Neuronal stem cell (in vitro differentiated cells): ENCODE measurements around the gene EFL1.

Experiments
- DNase-seq: peaks from one replicate; pipeline ENCODE4 v3.0.0-alpha.2; 2013; ENCODE audit warnings: low spot score
- H2AFZ ChIP-seq: one replicate; pipeline ENCODE4 v1.6.1; 2013; ENCODE audit warnings: mild to moderate bottlenecking, low read length, inconsistent platforms
- H2AK5ac ChIP-seq: 2 replicates; pipeline ENCODE4 v1.6.1; 2013; ENCODE audit warnings: low read depth, mild to moderate bottlenecking, inconsistent platforms, low read length, moderate library complexity, mixed read lengths
- H2BK120ac ChIP-seq: 2 replicates; pipeline ENCODE4 v1.6.1; 2013; ENCODE audit warnings: low read depth, mild to moderate bottlenecking, inconsistent platforms, low read length, moderate library complexity, mixed read lengths
- H2BK12ac ChIP-seq: one replicate; pipeline ENCODE4 v1.6.1; 2013; ENCODE audit warnings: low read length, inconsistent platforms
- H2BK15ac ChIP-seq: 2 replicates; pipeline ENCODE4 v1.6.1; 2013; ENCODE audit warnings: mild to moderate bottlenecking, low read length, inconsistent platforms, mixed read lengths
- H2BK5ac ChIP-seq: one replicate; pipeline ENCODE4 v1.6.1; 2013; ENCODE audit warnings: inconsistent platforms, mild to moderate bottlenecking, low read length, moderate library complexity
- H3K14ac ChIP-seq: one replicate; pipeline ENCODE4 v1.6.1; 2013; ENCODE audit warnings: low read length, inconsistent platforms
- H3K18ac ChIP-seq: 2 replicates; pipeline ENCODE4 v1.6.1; 2013; ENCODE audit warnings: low read length, inconsistent platforms
- H3K23ac ChIP-seq: 2 replicates; pipeline ENCODE4 v1.6.1; 2013; ENCODE audit warnings: low read depth, mild to moderate bottlenecking, mixed read lengths, low read length, inconsistent platforms; ENCODE audit not compliant: poor library complexity
- H3K27ac ChIP-seq: replicated peaks from 3 replicates; pipeline ENCODE4 v1.5.1; 2013; ENCODE audit warnings: low read length, inconsistent platforms
- H3K27me3 ChIP-seq, 3 experiments: 2 replicates each; pipeline ENCODE4 v1.6.1; 2013; ENCODE audit warnings: low read length in 3 of 3, mild to moderate bottlenecking in 2 of 3, inconsistent platforms in 1 of 3, low read depth in 1 of 3, mixed read lengths in 1 of 3, moderate library complexity in 1 of 3; ENCODE audit not compliant: control insufficient read depth in 3 of 3, insufficient read depth in 3 of 3
- H3K36me3 ChIP-seq, 2 donors: replicated peaks in 1 of 2; 2 replicates each; pipeline ENCODE4 v1.6.1; 2013; ENCODE audit warnings: low read length in 2 of 2; ENCODE audit not compliant: control insufficient read depth in 2 of 2, insufficient read depth in 2 of 2
- H3K4ac ChIP-seq: 2 replicates; pipeline ENCODE4 v1.6.1; 2013; ENCODE audit warnings: inconsistent platforms, mild to moderate bottlenecking, low read length, moderate library complexity
- H3K4me1 ChIP-seq, 2 donors: 1 replicate in 1 of 2; 2 replicates in 1 of 2; pipeline ENCODE4 v1.6.1; 2013; ENCODE audit warnings: low read length in 2 of 2, low read depth in 1 of 2; ENCODE audit not compliant: control insufficient read depth in 2 of 2, insufficient read depth in 1 of 2
- H3K4me2 ChIP-seq: one replicate; pipeline ENCODE4 v1.6.1; 2013; ENCODE audit warnings: mild to moderate bottlenecking, low read length, inconsistent platforms; ENCODE audit not compliant: insufficient read depth, poor library complexity, severe bottlenecking
- H3K4me3 ChIP-seq, 2 donors: 2 replicates each; pipeline ENCODE4 v1.5.1; 2013; ENCODE audit warnings: low read length in 2 of 2, mild to moderate bottlenecking in 2 of 2, inconsistent platforms in 1 of 2, moderate library complexity in 1 of 2
- H3K79me1 ChIP-seq: one replicate; pipeline ENCODE4 v1.6.1; 2013; ENCODE audit warnings: low read depth, mild to moderate bottlenecking, inconsistent platforms, low read length, moderate library complexity
- H3K9ac ChIP-seq: one replicate; pipeline ENCODE4 v1.6.1; 2013; ENCODE audit warnings: mild to moderate bottlenecking, low read depth, low read length, inconsistent platforms; ENCODE audit not compliant: poor library complexity
- H3K9me3 ChIP-seq, 2 donors: replicated peaks in 1 of 2; 2 replicates each; pipeline versions ENCODE3 to v1.6.1; 2013; ENCODE audit warnings: low read length in 2 of 2, mild to moderate bottlenecking in 2 of 2, inconsistent platforms in 1 of 2, low read depth in 1 of 2, mixed read lengths in 1 of 2, moderate library complexity in 1 of 2; ENCODE audit not compliant: control insufficient read depth in 2 of 2, insufficient read depth in 1 of 2
- H4K8ac ChIP-seq: one replicate; pipeline ENCODE4 v1.6.1; 2013; ENCODE audit warnings: low read depth, mild to moderate bottlenecking, inconsistent platforms, low read length, moderate library complexity
- H4K91ac ChIP-seq: one replicate; pipeline ENCODE4 v1.6.1; 2013; ENCODE audit warnings: low read length, low read depth, mild to moderate bottlenecking, inconsistent platforms; ENCODE audit not compliant: poor library complexity
- WGBS, 2 donors: extraction: QIAGEN DNeasy Blood & Tissue Kit; methylation state at CpG; one replicate each; pipeline ENCODE4 v1.1.7; 2013; ENCODE audit warnings: missing lambda C conversion rate in 2 of 2, mixed read lengths in 1 of 2; ENCODE audit not compliant: insufficient read length in 2 of 2, insufficient replicate concordance in 1 of 2; ENCODE audit errors: extremely low coverage in 2 of 2; 5-methylcytosine and 5-hydroxymethylcytosine counted together

EFL1 gene

DNA sequence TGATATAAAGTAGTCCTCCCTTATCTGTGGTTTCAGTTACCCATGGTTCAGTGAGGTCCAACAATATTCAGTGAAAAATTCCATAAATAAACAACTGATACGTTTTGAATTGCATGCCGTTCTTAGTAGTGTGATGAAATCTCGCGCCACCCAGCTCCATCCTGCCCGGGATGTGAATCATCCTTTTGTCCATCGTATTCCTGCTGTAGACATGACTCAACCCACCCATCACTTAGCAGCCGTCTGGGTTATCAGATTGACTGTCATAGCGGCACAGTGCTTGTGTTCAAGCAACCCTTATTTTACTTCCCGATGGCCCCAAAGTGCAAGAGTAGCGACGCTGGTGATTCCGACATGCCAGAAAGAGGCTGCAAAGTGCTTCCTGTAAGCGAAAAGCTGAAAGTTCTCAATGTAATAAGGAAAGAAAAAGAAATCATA, 168.7 kb downstream of the EFL1 start:
- H3K9ac ChIP-seq = no peak overlapping the region
- H2AK5ac ChIP-seq = no peak overlapping the region
- no CpG with 5 or more reads among the region's 13 CpGs for WGBS, 2 donors
- H2BK12ac ChIP-seq = no peak overlapping the region
- no peak overlapping the region for H3K4me2 ChIP-seq
- no peak for DNase-seq
- H3K27me3 ChIP-seq = peaks cover 0 to 6% (median 0%) of the 10 kb centered on the region in 3 experiments
- H3K27ac ChIP-seq = no peak overlapping the region
- no peaks in the 10 kb centered on the region for H3K79me1 ChIP-seq
- H2AFZ ChIP-seq = no peak overlapping the region
- no peak overlapping the region for H2BK5ac ChIP-seq
- no peak overlapping the region for H4K91ac ChIP-seq
- no peak overlapping the region for H3K4ac ChIP-seq
- no peaks in the 10 kb centered on the region for H3K4me1 ChIP-seq
- H3K4me3 ChIP-seq = no peak overlapping the region
- H3K36me3 ChIP-seq = no peaks in the 10 kb centered on the region
- H3K9me3 ChIP-seq = no peaks in the 10 kb centered on the region
- H4K8ac ChIP-seq = no peak overlapping the region
- H3K23ac ChIP-seq = no peak overlapping the region
- no peak overlapping the region for H2BK120ac ChIP-seq
- H3K14ac ChIP-seq = no peak overlapping the region
- no peak overlapping the region for H3K18ac ChIP-seq
- H2BK15ac ChIP-seq = no peak overlapping the region

DNA sequence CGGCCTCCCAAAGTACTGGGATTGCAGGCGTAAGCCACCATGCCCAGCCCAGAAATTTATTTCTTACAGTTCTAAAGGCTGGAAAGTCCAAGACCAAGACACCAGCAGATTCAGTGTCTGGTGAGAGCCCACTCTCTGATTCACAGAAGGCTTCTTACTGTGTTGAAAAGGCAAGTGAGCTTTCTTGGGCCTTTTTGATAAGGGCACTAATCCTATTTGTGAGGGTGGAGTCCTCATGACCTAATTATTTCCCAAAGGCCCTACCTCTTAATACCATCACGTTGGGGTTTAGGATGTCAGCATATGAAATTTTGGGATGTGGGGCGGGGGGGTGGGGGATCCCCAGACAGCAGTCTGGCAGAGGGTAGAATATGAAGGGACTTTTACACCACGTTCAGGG, 169.2 kb downstream of the EFL1 start:
- Histone ChIP-seq H3K23ac (no peak overlapping the region), H3K18ac (no peak overlapping the region), H3K4me1 (no peaks in the 10 kb centered on the region), H2AFZ (no peak overlapping the region), H4K8ac (no peak overlapping the region), H3K36me3 (no peaks in the 10 kb centered on the region), H3K4me3 (no peak overlapping the region), H2AK5ac (no peak overlapping the region), H2BK5ac (no peak overlapping the region), H3K9me3 (no peaks in the 10 kb centered on the region), H3K4me2 (no peak overlapping the region), H2BK15ac (no peak overlapping the region), H3K27me3 (peaks cover 0 to 6% (median 0%) of the 10 kb centered on the region in 3 experiments), H3K4ac (no peak overlapping the region), H3K79me1 (no peaks in the 10 kb centered on the region), H3K9ac (no peak overlapping the region), H4K91ac (no peak overlapping the region), H2BK120ac (no peak overlapping the region), H3K14ac (no peak overlapping the region), H2BK12ac (no peak overlapping the region), H3K27ac (no peak overlapping the region)
- DNase-seq = no peak
- WGBS, 2 donors = no CpG with 5 or more reads among the region's 5 CpGs

DNA sequence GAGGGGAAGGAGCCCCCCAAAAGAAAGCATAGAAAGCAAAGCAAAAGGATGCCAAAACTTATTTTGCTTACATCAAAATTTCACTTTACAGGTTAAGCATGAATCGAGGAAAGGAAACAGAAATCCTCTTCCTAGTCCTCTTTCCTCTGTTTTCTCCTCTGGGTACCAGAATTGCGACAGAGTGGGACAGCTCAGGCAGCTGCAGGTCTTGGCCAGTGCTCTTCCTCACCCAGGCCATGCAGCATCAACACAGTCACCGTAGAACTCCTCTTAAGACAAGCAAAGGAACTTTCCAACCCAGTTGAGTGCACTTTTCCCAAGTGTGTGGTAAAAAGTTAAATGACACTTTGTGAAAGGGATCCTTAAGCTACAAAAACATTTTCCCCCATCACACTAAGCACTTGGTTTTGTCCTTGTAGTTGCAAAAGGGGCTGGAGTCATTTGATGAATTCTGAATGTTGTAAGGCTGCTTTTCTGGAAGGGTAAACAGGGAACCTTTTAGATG, 170.8 kb downstream of the EFL1 start:
- no peak overlapping the region for H2BK15ac ChIP-seq

DNA sequence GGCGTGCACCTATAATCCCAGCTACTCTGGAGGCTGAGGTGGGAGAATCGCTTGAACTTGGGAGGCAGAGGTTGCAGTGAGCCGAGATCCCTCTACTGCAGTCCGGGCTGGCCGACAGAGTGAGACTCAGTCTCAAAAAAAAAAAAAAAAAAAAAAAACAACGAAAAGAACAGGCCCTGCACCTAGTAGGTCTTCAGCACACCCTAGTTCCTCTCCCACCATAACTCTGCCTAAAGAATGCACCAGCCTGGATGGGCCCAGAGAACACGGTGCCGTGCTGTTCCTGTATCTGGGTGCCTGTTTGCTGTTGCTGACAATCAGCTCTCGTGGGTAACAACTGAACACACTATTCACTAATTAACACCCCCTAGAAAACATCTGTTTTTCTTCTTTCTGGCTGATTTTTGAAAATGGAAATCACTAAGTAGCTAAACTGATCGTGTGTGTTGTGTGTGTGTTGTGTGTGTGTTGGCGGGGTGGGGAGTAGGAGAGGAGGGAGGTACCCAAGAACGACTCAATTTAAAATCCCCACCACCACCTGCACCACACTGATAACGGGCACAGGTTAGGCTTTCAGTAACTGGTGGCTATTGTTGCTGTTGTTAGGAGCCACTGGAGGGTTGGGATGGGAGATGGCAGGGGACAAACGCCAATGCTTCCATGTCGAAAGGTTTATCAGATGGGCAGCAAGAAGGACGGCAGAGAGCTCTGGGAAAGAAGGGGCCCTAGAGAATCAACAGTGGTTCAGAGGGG, 176.1 kb downstream of the EFL1 start:
- DNase-seq = no peak
- peak overlapping the region; percentile 19 for H3K18ac ChIP-seq
- WGBS, 2 donors = no CpG with 5 or more reads among the region's 16 CpGs
- no peaks in the 10 kb centered on the region for H3K36me3 ChIP-seq
- no peaks in the 10 kb centered on the region for H3K4me1 ChIP-seq
- peak overlapping the region; percentile 55 for H3K9ac ChIP-seq
- H3K9me3 ChIP-seq = no peaks in the 10 kb centered on the region
- H4K91ac ChIP-seq = no peak overlapping the region
- peaks cover 0 to 3% (median 0%) of the 10 kb centered on the region in 3 experiments for H3K27me3 ChIP-seq
- no peak overlapping the region for H3K27ac ChIP-seq
- no peak overlapping the region for H2BK120ac ChIP-seq
- no peak overlapping the region for H4K8ac ChIP-seq
- H3K23ac ChIP-seq = no peak overlapping the region
- H3K79me1 ChIP-seq = no peaks in the 10 kb centered on the region
- no peak overlapping the region for H3K4me3 ChIP-seq
- H2BK5ac ChIP-seq = no peak overlapping the region
- peak overlapping the region; percentile 71 for H3K4ac ChIP-seq
- H2BK15ac ChIP-seq = no peak overlapping the region
- H3K14ac ChIP-seq = no peak overlapping the region
- H3K4me2 ChIP-seq = no peak overlapping the region
- H2AK5ac ChIP-seq = no peak overlapping the region
- H2AFZ ChIP-seq = no peak overlapping the region
- H2BK12ac ChIP-seq = no peak overlapping the region

More for the DNA sequence above, 170.8 kb downstream of the EFL1 start:
- no peak overlapping the region for H4K91ac ChIP-seq
- no peak overlapping the region for H2AFZ ChIP-seq
- H3K4me1 ChIP-seq = no peaks in the 10 kb centered on the region
- no peak overlapping the region for H3K14ac ChIP-seq
- H2BK5ac ChIP-seq = no peak overlapping the region
- no CpG with 5 or more reads among the region's 3 CpGs for WGBS, 2 donors
- H3K9ac ChIP-seq = no peak overlapping the region
- no peak overlapping the region for H3K4me3 ChIP-seq
- H3K4me2 ChIP-seq = no peak overlapping the region
- H3K27me3 ChIP-seq = peaks cover 0 to 6% (median 0%) of the 10 kb centered on the region in 3 experiments
- H4K8ac ChIP-seq = no peak overlapping the region
- no peak for DNase-seq
- H2AK5ac ChIP-seq = no peak overlapping the region
- H3K4ac ChIP-seq = no peak overlapping the region
- H2BK120ac ChIP-seq = no peak overlapping the region
- H2BK12ac ChIP-seq = no peak overlapping the region
- no peaks in the 10 kb centered on the region for H3K9me3 ChIP-seq
- H3K36me3 ChIP-seq = no peaks in the 10 kb centered on the region
- no peak overlapping the region for H3K23ac ChIP-seq
- H3K27ac ChIP-seq = no peak overlapping the region
- no peak overlapping the region for H3K18ac ChIP-seq
- no peaks in the 10 kb centered on the region for H3K79me1 ChIP-seq
